Inflammatory macrophage treated with lipopolysaccharide for 4 hours (primary cell): Measurements from ENCODE around the gene CDK14.
A peak's percentile ranks its signal among the peaks of the same experiment; 100 is the strongest.

Experiments
- DNase-seq: peaks from one replicate; pipeline ENCODE4 v3.0.0-alpha.2; 2020

Gene CDK14

GRCh38 chr7:91031757-91032156 lies 435.6 kb downstream of the CDK14 start:
- no peak for DNase-seq

- DNase-seq: no peak
These were observed 437.5 kb downstream of the CDK14 start for GRCh38 chr7:91033574-91033973.

GRCh38 chr7:91034459-91035368 lies 438.6 kb downstream of the CDK14 start:
- DNase-seq: peak; percentile 50

- DNase-seq: no peak
These were observed 442.9 kb downstream of the CDK14 start for GRCh38 chr7:91039033-91039432.

- DNase-seq: no peak
These were observed 445.0 kb downstream of the CDK14 start for GRCh38 chr7:91041141-91041540.

GRCh38 chr7:91041901-91042484 lies 445.9 kb downstream of the CDK14 start:
- DNase-seq: no peak

GRCh38 chr7:91043186-91043585 lies 447.1 kb downstream of the CDK14 start:
- no peak for DNase-seq

- DNase-seq: no peak
These were observed 448.0 kb downstream of the CDK14 start for GRCh38 chr7:91043924-91044645.

- no peak for DNase-seq
These were observed 449.5 kb downstream of the CDK14 start for GRCh38 chr7:91045606-91046005.

GRCh38 chr7:91046322-91047089 lies 450.4 kb downstream of the CDK14 start:
- DNase-seq: no peak

- DNase-seq: no peak
These were observed 451.5 kb downstream of the CDK14 start for GRCh38 chr7:91047636-91048035.

GRCh38 chr7:91050677-91051076 lies 454.6 kb downstream of the CDK14 start:
- DNase-seq: peak; percentile 83

GRCh38 chr7:91051966-91052365 lies 455.8 kb downstream of the CDK14 start:
- no peak for DNase-seq

- no peak for DNase-seq
These were observed 458.3 kb downstream of the CDK14 start for GRCh38 chr7:91054374-91054773.

GRCh38 chr7:91055219-91055618 lies 459.1 kb downstream of the CDK14 start:
- no peak for DNase-seq

- no peak for DNase-seq
These were observed 466.6 kb downstream of the CDK14 start for GRCh38 chr7:91062713-91063112.

- no peak for DNase-seq
These were observed 467.9 kb downstream of the CDK14 start for GRCh38 chr7:91064052-91064451.

- no peak for DNase-seq
These were observed 468.8 kb downstream of the CDK14 start for GRCh38 chr7:91064938-91065337.

- no peak for DNase-seq
These were observed 470.5 kb downstream of the CDK14 start for GRCh38 chr7:91066627-91067026.

GRCh38 chr7:91067242-91067641 lies 471.1 kb downstream of the CDK14 start:
- no peak for DNase-seq

GRCh38 chr7:91068136-91068795 lies 472.1 kb downstream of the CDK14 start:
- no peak for DNase-seq

- DNase-seq: no peak
These were observed 473.0 kb downstream of the CDK14 start for GRCh38 chr7:91069146-91069545.
